Stimulated activated CD4-positive, alpha-beta T cell treated with anti-CD3 and anti-CD28 coated beads, Interleukin-4, amount 100 ng/mL, for 24 hours (primary cell): ENCODE data around the gene PDPK1.

ENCODE experiments used
- DNase-seq: peaks from one replicate; pipeline ENCODE4 v3.0.0-alpha.2; 2020

Gene PDPK1

DNA sequence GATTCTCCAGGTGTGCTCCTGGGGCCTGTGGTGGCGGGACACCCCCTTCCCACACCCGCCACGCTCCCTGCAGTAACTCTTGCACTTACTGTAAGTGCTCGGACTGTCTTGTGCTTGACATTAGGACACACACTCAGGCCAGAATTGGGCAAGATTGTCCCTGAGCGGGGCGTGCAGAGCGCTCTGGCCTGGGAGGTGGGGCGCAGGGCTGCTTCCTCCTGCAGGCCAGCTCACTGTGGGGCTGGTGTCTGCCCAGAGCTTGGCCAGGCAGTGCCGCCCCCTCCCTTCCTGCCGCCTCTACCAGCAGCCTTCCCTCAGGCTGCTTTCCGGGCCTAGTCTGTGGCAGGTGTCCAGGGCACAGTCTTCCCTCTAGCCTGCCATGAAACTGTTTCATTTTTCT, 30.2 kb upstream of the PDPK1 start:
- DNase-seq, result no peak

DNA sequence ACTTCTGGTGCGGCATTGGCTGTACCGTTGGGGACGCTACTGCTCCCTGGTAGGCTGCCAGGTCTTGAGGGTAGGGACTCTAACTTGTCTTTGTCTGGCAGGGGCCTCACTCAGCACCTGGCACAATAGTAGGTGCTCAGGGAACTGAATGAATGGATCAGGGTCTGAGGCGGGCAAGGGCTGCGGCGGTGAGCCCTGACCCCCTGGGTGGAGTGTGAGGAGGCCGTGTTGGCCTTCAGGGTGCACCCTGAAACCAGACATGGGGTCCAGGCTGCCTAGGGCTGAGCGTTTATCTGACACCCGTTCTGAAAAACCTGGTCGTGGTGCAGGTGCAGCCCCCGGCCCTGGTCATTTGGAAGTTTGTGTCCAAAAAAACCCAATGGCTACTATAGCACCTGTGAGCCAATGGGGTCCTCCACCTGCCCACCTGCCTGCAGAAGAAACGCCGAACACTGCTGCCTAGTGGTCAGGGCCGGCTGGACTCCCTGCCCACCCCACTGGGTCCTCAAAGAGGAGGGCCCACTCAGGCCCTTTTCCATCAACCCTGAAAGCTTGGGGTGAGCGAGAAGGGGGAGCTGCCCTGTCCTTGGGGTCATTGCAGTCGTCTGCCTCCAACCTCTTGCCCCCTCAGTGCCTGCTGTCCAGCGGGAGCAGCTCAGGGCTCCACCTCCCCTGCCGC, 29.0 kb upstream of the PDPK1 start:
- DNase-seq, result no peak

DNA sequence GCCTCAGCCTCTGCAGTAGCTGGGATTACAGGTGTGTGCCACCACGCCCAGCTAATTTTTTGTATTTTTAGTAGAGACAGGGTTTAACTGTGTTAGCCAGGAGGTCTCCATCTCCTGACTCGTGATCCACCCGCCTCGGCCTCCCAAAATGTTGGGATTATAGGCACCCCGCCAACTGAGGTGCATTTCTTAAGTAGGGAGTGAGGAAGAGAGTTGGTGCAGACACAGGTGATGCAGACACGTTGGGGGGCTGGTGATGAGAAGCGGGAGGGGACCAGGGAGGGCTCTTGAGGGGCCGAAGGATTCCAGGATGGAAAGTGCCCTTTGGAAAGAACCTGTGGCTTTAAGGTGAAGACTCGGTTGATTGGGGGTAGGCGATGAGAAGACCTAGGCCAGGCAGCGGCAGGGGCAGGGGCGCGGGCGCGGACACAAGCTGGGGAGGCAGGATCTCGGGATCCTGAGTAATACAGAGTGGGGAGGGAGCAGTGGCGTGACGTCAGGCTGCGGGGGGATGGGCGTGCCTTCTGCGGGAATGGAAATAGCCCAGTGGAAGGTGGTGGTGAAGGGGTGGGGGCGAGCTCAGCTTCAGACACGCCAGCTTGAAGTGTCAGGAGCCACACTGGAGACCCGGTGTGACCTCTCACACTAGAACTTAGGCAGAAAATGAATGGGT, 26.6 kb upstream of the PDPK1 start:
- no peak for DNase-seq

DNA sequence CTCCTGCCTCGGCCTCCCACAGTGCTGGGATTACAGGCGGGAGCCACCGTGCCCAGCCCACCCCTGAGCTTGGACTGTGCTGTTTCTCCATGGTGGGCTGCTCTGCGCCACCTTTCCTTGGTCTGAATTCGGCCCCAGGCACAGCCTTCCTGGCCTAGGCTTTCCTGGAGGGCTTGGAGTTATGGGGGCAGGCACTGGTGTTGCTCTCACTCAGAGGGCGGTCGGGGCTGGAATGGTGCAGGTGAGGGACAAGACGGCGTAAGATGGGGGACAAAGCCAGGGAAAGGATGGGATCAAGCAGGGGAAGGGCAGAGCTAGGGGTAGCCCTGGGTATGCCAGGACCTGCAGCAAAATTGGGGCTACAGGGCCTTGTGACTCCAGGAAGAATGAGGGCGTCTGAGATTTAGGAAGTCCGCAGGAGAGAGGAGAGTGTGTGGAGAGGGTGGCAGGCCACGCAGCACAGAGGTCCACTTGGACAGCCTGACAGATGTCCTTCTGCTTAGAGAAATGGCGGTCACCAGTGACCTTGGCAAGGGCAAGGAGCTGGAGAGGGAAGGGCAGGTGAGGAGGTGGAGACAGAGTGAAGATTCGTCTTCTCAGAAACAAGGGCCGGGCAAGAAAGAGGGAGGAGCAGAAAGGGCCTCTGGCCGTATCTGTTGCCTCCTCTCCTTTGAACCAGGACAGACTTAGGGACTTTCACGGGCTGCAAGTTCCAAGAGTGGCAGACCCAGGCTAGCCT, 25.7 kb upstream of the PDPK1 start:
- DNase-seq, result no peak

DNA sequence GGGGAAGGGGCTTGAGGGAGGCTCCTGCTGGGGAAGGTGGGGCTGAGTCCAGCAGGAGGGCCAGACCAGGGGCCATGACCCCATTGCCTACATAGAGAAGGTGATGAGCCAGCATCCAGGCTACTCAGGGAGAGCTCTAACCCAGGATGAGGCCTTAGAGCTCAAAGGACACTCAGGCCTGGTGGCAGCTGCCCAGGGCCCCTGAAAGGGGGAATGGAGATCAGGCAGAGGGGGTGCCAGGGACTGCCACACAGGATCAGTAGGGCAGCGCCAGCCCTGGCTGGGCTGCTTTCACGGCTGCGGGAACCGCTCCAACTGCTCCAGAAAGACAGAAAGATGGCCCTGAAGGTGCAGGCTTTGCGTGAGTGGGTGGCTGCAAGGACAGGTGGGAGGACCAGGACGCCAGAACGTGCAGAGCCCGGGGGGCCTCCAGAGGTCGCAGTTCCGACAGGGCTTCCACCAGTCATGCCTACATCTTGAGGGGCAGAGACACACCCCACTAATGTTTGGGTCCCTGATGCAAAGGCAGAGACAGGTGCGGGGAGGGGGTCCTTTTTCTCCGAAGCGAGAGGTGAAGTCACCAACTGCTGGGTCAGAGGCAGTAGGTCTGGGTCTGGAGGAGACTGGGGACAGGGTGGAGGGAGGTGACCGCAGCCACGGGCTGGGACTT, 25.0 kb upstream of the PDPK1 start:
- no peak for DNase-seq

DNA sequence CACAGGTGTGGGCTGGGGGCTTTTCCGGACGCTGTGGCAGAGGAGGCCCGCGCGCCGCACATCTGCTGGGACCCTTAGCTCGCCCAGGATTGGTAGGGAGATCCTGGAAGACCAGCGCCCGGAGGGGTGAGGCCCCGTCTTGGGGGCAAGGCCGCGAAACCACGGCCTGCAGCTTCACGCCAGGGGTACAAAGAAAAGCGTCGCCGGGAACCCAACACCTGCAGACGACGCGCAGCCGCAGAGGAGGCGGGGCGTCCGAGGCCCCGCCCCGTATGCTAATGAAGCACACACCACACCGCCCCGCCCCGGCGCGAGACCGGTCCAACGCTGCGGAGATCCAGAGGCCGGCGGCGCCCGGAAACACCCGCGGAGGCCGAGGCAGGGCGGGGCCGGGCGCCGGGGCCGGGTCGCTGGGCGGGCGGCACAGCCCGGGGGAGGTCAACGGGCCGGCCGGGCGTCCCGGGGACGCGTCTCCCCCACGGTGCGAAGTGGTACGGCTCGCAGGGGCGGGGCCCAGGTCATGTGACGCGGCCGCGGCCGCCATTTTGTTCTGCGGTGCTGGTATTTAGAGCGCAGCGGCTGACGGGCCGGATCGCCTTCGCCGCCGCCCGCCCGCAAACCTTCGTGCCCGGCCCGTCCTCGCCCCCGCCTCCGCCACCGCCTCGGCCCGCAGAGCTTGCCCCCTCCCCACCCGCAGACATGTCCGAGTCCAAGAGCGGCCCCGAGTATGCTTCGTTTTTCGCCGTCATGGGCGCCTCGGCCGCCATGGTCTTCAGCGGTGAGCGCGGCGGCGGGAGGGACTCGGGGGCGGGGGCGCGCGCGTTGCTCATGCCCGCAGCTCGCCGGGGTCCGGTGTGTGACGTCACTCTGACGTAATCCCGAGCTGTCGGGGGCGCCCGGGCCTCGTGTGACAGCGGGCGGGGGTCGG, 24.2 kb upstream of the PDPK1 start, which contains the start of gene ATP6V0C:
Gene ATP6V0C, plus strand, starts transcription at position 548 of the 928 bp plus-strand sequence. Its CDS starts 152 bp downstream, at position 700.
- peak; percentile 89 for DNase-seq

DNA sequence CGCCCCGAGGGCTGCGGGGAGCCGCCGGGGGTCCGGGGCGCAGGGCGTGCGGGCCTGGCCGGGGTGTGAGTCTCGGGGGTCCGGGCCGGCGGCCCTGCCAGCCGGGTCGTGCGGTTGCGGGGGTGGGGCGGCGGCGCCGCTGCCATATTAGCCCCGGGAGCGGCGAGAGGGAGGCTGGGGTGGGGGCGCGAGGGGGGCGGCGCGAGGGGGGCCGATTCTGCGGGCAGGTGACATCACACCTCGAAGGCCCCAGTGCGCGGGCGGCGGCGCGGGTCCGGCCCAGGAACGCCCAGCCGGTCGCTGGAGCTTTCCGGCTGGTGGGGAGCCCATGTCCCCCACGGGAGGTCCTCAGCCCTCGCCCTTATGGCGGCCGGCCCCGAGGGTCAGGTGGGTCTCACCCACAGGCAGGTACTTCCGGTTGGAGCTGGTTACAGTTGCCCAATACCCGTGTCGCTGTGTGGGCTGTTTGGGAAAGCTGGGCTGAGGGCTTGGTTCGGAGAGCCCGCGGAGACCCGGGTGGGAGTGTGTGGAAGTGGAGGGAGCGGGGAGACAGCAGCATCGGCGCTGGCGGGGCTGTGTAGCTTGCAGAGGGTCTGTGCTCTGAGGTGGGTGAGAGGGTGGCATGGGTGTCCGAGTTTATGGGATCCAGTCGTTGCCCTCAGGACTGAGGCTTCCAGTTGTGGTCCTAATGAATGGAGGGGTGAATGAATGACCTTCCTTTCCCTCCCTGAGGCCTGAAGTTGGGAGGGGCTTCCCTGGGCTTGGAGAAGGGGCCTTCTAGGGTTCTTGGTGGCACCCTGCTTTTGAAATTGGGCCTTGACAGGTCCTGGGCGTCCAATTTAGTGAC, 23.3 kb upstream of the PDPK1 start:
- no peak for DNase-seq

- no peak for DNase-seq
Measured at GRCh38 chr16:2515180-2515851, 22.5 kb upstream of the PDPK1 start.

GRCh38 chr16:2516391-2517240, 21.2 kb upstream of the PDPK1 start:
- DNase-seq, result no peak

GRCh38 chr16:2517954-2518605, 19.7 kb upstream of the PDPK1 start:
- DNase-seq, result no peak

DNA sequence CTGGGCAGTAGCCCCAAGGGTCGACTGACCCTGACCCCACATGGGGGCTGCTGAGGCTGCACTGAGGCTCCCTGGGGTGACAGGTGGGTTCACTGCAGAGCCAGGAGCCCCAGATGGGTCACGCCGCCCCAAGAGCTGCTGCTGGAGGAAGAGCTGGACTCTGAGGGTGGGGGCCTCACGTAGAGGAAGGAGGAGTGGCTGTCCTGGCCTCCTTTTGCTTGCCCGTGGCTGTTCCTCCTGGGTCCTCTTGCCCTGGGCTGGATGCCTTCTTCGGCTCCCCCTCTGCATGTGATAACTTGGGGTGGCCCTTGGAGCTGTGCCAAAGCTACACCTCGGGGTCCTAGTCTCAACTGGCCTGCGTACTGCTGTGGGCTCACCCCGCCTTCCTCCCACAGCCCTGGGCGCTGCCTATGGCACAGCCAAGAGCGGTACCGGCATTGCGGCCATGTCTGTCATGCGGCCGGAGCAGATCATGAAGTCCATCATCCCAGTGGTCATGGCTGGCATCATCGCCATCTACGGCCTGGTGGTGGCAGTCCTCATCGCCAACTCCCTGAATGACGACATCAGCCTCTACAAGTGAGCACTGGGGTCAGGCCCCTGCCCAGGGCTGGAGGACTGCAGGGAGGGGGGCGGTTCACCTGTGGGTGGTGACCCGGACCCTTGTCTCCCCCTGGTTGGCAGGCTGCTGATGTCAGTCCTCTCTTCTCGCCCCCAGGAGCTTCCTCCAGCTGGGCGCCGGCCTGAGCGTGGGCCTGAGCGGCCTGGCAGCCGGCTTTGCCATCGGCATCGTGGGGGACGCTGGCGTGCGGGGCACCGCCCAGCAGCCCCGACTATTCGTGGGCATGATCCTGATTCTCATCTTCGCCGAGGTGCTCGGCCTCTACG, 18.8 kb upstream of the PDPK1 start:
- no peak for DNase-seq

- no peak for DNase-seq
Measured at GRCh38 chr16:2519711-2520080, 18.1 kb upstream of the PDPK1 start.

- peak; percentile 90 for DNase-seq
Measured at GRCh38 chr16:2520097-2520783, 17.6 kb upstream of the PDPK1 start, which contains the start of gene AMDHD2. TSS of gene AMDHD2 (plus strand) at chr16:2520371. CDS start at chr16:2520459, 88 bp downstream.

- peak; percentile 49 for DNase-seq
Measured at GRCh38 chr16:2520784-2521531, 16.9 kb upstream of the PDPK1 start.

GRCh38 chr16:2523801-2524231, 14.0 kb upstream of the PDPK1 start:
- DNase-seq, result no peak

- DNase-seq, result no peak
Measured at GRCh38 chr16:2524339-2524938, 13.4 kb upstream of the PDPK1 start.
